GM12872 (cell line): ENCODE data around the gene FXYD3.

ENCODE experiments used
- TF ChIP-seq, protein P1 (sequence below): IDR thresholded peaks from 3 replicates; pipeline ENCODE4 v1.5.1; 2011; ENCODE audit warnings: low read depth, mild to moderate bottlenecking, low read length, moderate library complexity; ENCODE audit not compliant: insufficient read depth

FXYD3 gene

DNA sequence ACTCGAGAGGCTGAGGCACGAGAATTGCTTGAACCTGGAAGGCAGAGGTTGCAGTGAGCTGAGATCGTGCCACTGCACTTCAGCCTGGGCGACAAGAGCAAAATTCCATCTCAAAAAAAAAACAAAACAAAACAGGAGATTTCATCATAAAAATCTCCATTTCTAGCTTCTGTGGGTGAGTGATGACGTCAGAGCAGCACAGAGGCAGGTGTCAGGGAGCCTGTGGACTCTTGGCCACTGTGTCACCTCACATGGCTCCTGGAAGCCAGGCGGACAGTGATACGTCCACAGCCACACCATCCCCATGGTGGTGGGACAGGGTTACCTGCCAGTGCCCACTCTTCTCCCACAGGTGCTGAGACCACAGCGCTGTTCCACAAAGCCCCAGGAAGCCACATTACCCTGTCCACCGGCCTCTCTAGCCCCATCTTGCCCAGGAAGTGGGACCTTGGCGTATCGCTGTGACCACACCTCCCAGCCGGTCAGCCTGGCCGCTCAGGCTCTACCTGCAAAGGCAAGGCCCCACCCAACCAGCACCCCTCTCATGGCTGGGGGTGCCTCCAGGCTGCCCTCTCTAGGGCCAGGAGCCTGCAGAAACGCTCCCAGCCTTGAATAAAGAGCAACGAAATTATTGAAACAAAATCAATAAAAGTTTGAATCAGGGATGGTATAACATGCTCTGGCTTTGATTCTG is 2.5 kb upstream of the FXYD3 start:
- TF ChIP-seq, protein P1, sequence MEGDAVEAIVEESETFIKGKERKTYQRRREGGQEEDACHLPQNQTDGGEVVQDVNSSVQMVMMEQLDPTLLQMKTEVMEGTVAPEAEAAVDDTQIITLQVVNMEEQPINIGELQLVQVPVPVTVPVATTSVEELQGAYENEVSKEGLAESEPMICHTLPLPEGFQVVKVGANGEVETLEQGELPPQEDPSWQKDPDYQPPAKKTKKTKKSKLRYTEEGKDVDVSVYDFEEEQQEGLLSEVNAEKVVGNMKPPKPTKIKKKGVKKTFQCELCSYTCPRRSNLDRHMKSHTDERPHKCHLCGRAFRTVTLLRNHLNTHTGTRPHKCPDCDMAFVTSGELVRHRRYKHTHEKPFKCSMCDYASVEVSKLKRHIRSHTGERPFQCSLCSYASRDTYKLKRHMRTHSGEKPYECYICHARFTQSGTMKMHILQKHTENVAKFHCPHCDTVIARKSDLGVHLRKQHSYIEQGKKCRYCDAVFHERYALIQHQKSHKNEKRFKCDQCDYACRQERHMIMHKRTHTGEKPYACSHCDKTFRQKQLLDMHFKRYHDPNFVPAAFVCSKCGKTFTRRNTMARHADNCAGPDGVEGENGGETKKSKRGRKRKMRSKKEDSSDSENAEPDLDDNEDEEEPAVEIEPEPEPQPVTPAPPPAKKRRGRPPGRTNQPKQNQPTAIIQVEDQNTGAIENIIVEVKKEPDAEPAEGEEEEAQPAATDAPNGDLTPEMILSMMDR: no peak

- TF ChIP-seq, protein P1: peak; percentile 99
Measured at GRCh38 chr19:35114353-35115176, 1.1 kb upstream of the FXYD3 start.

DNA sequence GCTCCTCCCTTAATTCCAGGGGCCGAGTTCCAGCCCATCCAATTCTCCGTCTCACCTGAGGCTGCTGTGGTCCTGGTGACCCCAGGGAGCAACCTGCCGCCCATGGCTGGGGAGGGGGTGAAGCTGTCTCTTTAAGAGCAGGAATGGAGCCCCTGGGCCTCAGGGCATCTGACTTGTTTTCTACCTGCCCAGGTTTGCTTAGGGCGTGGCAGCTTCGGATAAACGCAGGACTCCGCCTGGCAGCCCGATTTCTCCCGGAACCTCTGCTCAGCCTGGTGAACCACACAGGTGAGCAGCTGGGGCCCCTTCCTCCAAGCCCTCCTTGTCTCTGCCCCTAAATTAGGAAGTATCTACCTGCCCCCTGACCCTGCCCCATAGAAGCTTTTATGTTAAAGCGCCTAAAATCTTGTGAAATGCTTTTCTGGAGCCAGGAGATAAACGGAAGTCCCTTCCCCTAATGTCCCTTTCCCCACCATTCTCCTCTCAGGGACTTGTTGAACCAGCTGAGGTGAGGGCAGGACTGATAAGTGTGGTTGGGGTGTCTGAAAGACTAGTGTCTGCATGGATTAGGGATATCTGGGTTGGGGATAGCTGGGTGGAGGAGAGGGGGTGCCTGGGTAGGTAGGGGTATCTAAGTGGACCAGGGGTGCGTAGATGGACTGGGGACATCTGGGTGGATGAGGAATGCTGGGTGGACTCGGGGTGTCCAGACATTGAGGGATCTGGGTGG is 614 bp downstream of the FXYD3 start:
- TF ChIP-seq, protein P1: no peak

GRCh38 chr19:35117116-35117515 is 1.5 kb downstream of the FXYD3 start:
- TF ChIP-seq, protein P1: no peak

DNA sequence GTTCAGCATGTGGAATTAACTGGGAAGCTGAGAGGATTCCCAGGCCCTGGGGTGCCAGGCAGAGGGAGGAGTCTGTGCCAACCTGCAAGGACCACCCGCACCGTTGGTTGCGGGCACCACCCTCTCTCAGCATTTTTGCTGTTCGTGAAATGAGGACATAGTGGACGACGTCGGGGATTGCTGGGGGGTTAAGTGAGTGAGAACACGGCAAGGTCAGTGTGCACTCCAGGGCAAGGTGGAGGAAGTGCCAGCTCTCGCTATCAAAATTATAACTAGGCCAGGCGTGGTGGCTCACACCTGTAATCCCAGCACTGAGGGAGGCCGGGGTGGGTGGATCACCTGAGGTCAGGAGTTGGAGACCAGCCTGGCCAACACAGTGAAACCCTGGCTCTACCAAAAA is 2.2 kb downstream of the FXYD3 start:
- TF ChIP-seq, protein P1: no peak

GRCh38 chr19:35118268-35119020 is 2.8 kb downstream of the FXYD3 start:
- TF ChIP-seq, protein P1: no peak
